Fibroblast of lung (primary cell): ENCODE measurements around the gene CPZ. TPM values are rescaled to one million over a fixed set of nuclear protein-coding genes. Genes with fewer than 3 reads are reported as not detected.

Source experiments
- DNase-seq, 2 donors: peaks; one replicate each; pipeline versions ENCODE4 v3.0.0 to v3.0.0-alpha.2; 2010; ENCODE audit warnings: low read depth in 2 of 2
- H2AFZ ChIP-seq: 2 replicates; pipeline ENCODE4 v1.5.1; 2012; ENCODE audit warnings: low read length, control low read depth, inconsistent platforms
- H3K27ac ChIP-seq: 2 replicates; pipeline ENCODE4 v1.5.1; 2011; ENCODE audit warnings: low read length, control low read depth; ENCODE audit not compliant: insufficient read depth
- H3K27me3 ChIP-seq: 2 replicates; pipeline ENCODE4 v1.5.1; 2011; ENCODE audit warnings: mild to moderate bottlenecking, low read length; ENCODE audit not compliant: control insufficient read depth, insufficient read depth
- H3K36me3 ChIP-seq: 2 replicates; pipeline ENCODE4 v1.5.1; 2011; ENCODE audit warnings: low read length; ENCODE audit not compliant: control insufficient read depth, insufficient read depth
- H3K4me1 ChIP-seq: 2 replicates; pipeline ENCODE4 v1.5.1; 2011; ENCODE audit warnings: low read length; ENCODE audit not compliant: control insufficient read depth, insufficient read depth; ENCODE audit errors: extremely low read depth
- H3K4me2 ChIP-seq: 2 replicates; pipeline ENCODE4 v1.5.1; 2011; ENCODE audit warnings: low read length, control low read depth; ENCODE audit not compliant: insufficient read depth; ENCODE audit errors: extremely low read depth
- H3K4me3 ChIP-seq, 4 experiments: fragments of 200-600 bp in 1 of 4; sonication (generic) in 1 of 4; replicated peaks in 1 of 4; 2 replicates each; pipeline ENCODE4 v1.5.1; 2011 to 2016; ENCODE audit warnings: low read length in 4 of 4, low read depth in 3 of 4, mild to moderate bottlenecking in 3 of 4, control low read depth in 2 of 4, inconsistent platforms in 1 of 4, mixed read lengths in 1 of 4; ENCODE audit not compliant: insufficient read depth in 1 of 4; ENCODE audit errors: control extremely low read depth in 1 of 4
- H3K79me2 ChIP-seq: 2 replicates; pipeline ENCODE4 v1.5.1; 2012; ENCODE audit warnings: mild to moderate bottlenecking, low read length, inconsistent platforms; ENCODE audit not compliant: control insufficient read depth, insufficient read depth
- H3K9ac ChIP-seq: 2 replicates; pipeline ENCODE4 v1.5.1; 2011; ENCODE audit warnings: mild to moderate bottlenecking, low read length, control low read depth; ENCODE audit not compliant: insufficient read depth
- H3K9me3 ChIP-seq: 2 replicates; pipeline ENCODE4 v1.5.1; 2012; ENCODE audit warnings: low read depth, low read length; ENCODE audit not compliant: control insufficient read depth, insufficient read depth
- H4K20me1 ChIP-seq: 2 replicates; pipeline ENCODE4 v1.5.1; 2011; ENCODE audit warnings: low read length; ENCODE audit not compliant: control insufficient read depth, insufficient read depth; ENCODE audit errors: extremely low read depth
- EZH2 ChIP-seq: IDR thresholded peaks from 2 replicates; pipeline ENCODE4 v1.5.1; 2012; ENCODE audit warnings: low read length, control low read depth, mild to moderate bottlenecking; ENCODE audit errors: missing control alignments
- polyA plus RNA-seq, 2 donors: library from polyadenylated mRNA; depleted of rRNA in 1 of 2; stranded (reverse) in 1 of 2; unstranded in 1 of 2; fragments of >200 nt; gene quantifications; 2 replicates each; pipeline ENCODE4 v1.2.1, GENCODE V29; 2011 to 2012; ENCODE audit warnings: missing spikeins in 1 of 2
- total RNA-seq: library from RNA; depleted of rRNA; stranded (reverse); fragments of >200 nt; gene quantifications from 2 replicates; pipeline ENCODE4 v1.2.1, GENCODE V29; 2014
- TF ChIP-seq, protein P1 (sequence below), 2 donors: IDR thresholded peaks in 1 of 2; conservative IDR thresholded peaks in 1 of 2; 1 replicate in 1 of 2; 2 replicates in 1 of 2; pipeline ENCODE4 v1.5.1; 2011 to 2012; ENCODE audit warnings: low read length in 2 of 2, control low read depth in 1 of 2, inconsistent platforms in 1 of 2, low read depth in 1 of 2, mild to moderate bottlenecking in 1 of 2

Gene CPZ
- total and polyA plus RNA-seq, 2 donors (not counting 1 experiment from before 2014, with no cell fraction given) = 7.1 to 24.4 TPM

GRCh38 chr4:8609406-8609805 lies 16.8 kb downstream of the CPZ start:
- DNase-seq = no peak
- Histone ChIP-seq H4K20me1 (no peaks in the 10 kb centered on the region), H2AFZ (no peak overlapping the region), H3K9ac (no peak overlapping the region), H3K79me2 (no peaks in the 10 kb centered on the region), H3K4me2 (no peak overlapping the region), H3K27ac (no peak overlapping the region), H3K4me1 (no peaks in the 10 kb centered on the region), H3K36me3 (no peaks in the 10 kb centered on the region), H3K9me3 (no peaks in the 10 kb centered on the region), H3K4me3 (no peak overlapping the region), H3K27me3 (no peaks in the 10 kb centered on the region)
- TF ChIP-seq, protein P1, sequence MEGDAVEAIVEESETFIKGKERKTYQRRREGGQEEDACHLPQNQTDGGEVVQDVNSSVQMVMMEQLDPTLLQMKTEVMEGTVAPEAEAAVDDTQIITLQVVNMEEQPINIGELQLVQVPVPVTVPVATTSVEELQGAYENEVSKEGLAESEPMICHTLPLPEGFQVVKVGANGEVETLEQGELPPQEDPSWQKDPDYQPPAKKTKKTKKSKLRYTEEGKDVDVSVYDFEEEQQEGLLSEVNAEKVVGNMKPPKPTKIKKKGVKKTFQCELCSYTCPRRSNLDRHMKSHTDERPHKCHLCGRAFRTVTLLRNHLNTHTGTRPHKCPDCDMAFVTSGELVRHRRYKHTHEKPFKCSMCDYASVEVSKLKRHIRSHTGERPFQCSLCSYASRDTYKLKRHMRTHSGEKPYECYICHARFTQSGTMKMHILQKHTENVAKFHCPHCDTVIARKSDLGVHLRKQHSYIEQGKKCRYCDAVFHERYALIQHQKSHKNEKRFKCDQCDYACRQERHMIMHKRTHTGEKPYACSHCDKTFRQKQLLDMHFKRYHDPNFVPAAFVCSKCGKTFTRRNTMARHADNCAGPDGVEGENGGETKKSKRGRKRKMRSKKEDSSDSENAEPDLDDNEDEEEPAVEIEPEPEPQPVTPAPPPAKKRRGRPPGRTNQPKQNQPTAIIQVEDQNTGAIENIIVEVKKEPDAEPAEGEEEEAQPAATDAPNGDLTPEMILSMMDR (conservative IDR thresholded peaks at IDR 0.05 in 1 of 2, IDR thresholded peaks at IDR 0.05 in 1 of 2; ENCODE audit: low read depth in 1 of 2, low read length in 2 of 2) = no peak
- TF ChIP-seq EZH2 = no peak

- H3K4me3 ChIP-seq = no peak overlapping the region
- H4K20me1 ChIP-seq = no peaks in the 10 kb centered on the region
- no peak for TF ChIP-seq EZH2
- TF ChIP-seq, protein P1 (conservative IDR thresholded peaks at IDR 0.05 in 1 of 2, IDR thresholded peaks at IDR 0.05 in 1 of 2; ENCODE audit: low read depth in 1 of 2, low read length in 2 of 2) = no peak
- no peaks in the 10 kb centered on the region for H3K27me3 ChIP-seq
- DNase-seq = no peak
- no peaks in the 10 kb centered on the region for H3K79me2 ChIP-seq
- H3K9ac ChIP-seq = no peak overlapping the region
- H3K27ac ChIP-seq = no peak overlapping the region
- no peak overlapping the region for H2AFZ ChIP-seq
- H3K4me1 ChIP-seq = no peaks in the 10 kb centered on the region
- H3K36me3 ChIP-seq = no peaks in the 10 kb centered on the region
- H3K9me3 ChIP-seq = no peaks in the 10 kb centered on the region
- H3K4me2 ChIP-seq = no peak overlapping the region
Observed at GRCh38 chr4:8609824-8610350, 17.3 kb downstream of the CPZ start.

- H3K4me3 ChIP-seq = no peak overlapping the region
- no peaks in the 10 kb centered on the region for H3K36me3 ChIP-seq
- no peak for DNase-seq
Observed at GRCh38 chr4:8610858-8611616, 18.5 kb downstream of the CPZ start.

More at GRCh38 chr4:8610858-8611616, 18.5 kb downstream of the CPZ start:
- Histone ChIP-seq H3K79me2 (no peaks in the 10 kb centered on the region), H3K4me2 (no peak overlapping the region), H3K4me1 (no peaks in the 10 kb centered on the region), H2AFZ (no peak overlapping the region), H3K9ac (no peak overlapping the region), H3K27ac (no peak overlapping the region), H3K27me3 (no peaks in the 10 kb centered on the region), H4K20me1 (no peaks in the 10 kb centered on the region), H3K9me3 (no peaks in the 10 kb centered on the region)
- TF ChIP-seq, protein P1 (conservative IDR thresholded peaks at IDR 0.05 in 1 of 2, IDR thresholded peaks at IDR 0.05 in 1 of 2; ENCODE audit: low read depth in 1 of 2, low read length in 2 of 2) = no peak
- TF ChIP-seq EZH2 = no peak
